ENCODE data around the gene DIO3.

DIO3 gene

GRCh38 chr14:101582294-101582693 is 21.0 kb downstream of the DIO3 start:
- no peak for DNase-seq (ENCODE audit: low read depth)
- no peak for TF ChIP-seq CTCF (IDR thresholded peaks at IDR 0.05; ENCODE audit: insufficient read depth, low read depth, low read length, missing control alignments)

GRCh38 chr14:101583006-101583714 is 21.9 kb downstream of the DIO3 start:
- DNase-seq (ENCODE audit: low read depth), result no peak
- no peak for TF ChIP-seq CTCF (IDR thresholded peaks at IDR 0.05; ENCODE audit: insufficient read depth, low read depth, low read length, missing control alignments)
- H3K4me3 ChIP-seq (ENCODE audit: low read depth, low read length), result no peak overlapping the region

More at GRCh38 chr14:101582294-101582693, 21.0 kb downstream of the DIO3 start:
- H3K4me3 ChIP-seq (ENCODE audit: low read depth, low read length), result no peak overlapping the region

GRCh38 chr14:101583715-101584054 is 22.4 kb downstream of the DIO3 start:
- no peak for DNase-seq (ENCODE audit: low read depth)
- no peak overlapping the region for H3K4me3 ChIP-seq (ENCODE audit: low read depth, low read length)
- no peak for TF ChIP-seq CTCF (IDR thresholded peaks at IDR 0.05; ENCODE audit: insufficient read depth, low read depth, low read length, missing control alignments)

- DNase-seq (ENCODE audit: low read depth), result no peak
- TF ChIP-seq CTCF (IDR thresholded peaks at IDR 0.05; ENCODE audit: insufficient read depth, low read depth, low read length, missing control alignments), result no peak
- H3K4me3 ChIP-seq (ENCODE audit: low read depth, low read length), result no peak overlapping the region
Observed at GRCh38 chr14:101584055-101584859, 23.0 kb downstream of the DIO3 start.

GRCh38 chr14:101585211-101585610 is 23.9 kb downstream of the DIO3 start:
- no peak for TF ChIP-seq CTCF (IDR thresholded peaks at IDR 0.05; ENCODE audit: insufficient read depth, low read depth, low read length, missing control alignments)
- no peak overlapping the region for H3K4me3 ChIP-seq (ENCODE audit: low read depth, low read length)
- DNase-seq (ENCODE audit: low read depth), result no peak

- DNase-seq (ENCODE audit: low read depth), result no peak
- no peak for TF ChIP-seq CTCF (IDR thresholded peaks at IDR 0.05; ENCODE audit: insufficient read depth, low read depth, low read length, missing control alignments)
- H3K4me3 ChIP-seq (ENCODE audit: low read depth, low read length), result no peak overlapping the region
Observed at GRCh38 chr14:101586531-101587430, 25.5 kb downstream of the DIO3 start.
